Stomach (tissue), 4 donors: ENCODE measurements around the gene SPDYC.

ENCODE experiments used
- CTCF ChIP-seq, 7 experiments: fragments of 450-650 bp in 4 of 7; fragments of 200-600 bp in 3 of 7; sonication (generic) in 3 of 7; IDR thresholded peaks; one replicate each; pipeline ENCODE4 v1.5.1; 2016 to 2019; ENCODE audit warnings: antibody characterized with exemption in 7 of 7, control low read depth in 2 of 7, mild to moderate bottlenecking in 1 of 7
- POLR2AphosphoS5 ChIP-seq, 3 donors: sonication (generic); formaldehyde crosslinking; IDR thresholded peaks; one replicate each; pipeline ENCODE4 v1.6.1; 2016; ENCODE audit warnings: antibody characterized with exemption in 3 of 3

GRCh38 chr11:65219930-65220213 lies 49.8 kb downstream of the SPDYC start:
- TF ChIP-seq CTCF (IDR thresholded peaks at IDR 0.05) (no peak), POLR2AphosphoS5 (IDR thresholded peaks at IDR 0.05) (no peak)
